Central memory CD4-positive, alpha-beta T cell (primary cell): ENCODE results near the gene TIGD4.
"Not testable (repeated sequence)": the region's sequence is repeated elsewhere in the genome, so short reads cannot be mapped to it uniquely, and the experiment has no call there.

Experiments
- DNase-seq: peaks from one replicate; pipeline ENCODE4 v3.0.0; 2022

The TIGD4 gene

DNA sequence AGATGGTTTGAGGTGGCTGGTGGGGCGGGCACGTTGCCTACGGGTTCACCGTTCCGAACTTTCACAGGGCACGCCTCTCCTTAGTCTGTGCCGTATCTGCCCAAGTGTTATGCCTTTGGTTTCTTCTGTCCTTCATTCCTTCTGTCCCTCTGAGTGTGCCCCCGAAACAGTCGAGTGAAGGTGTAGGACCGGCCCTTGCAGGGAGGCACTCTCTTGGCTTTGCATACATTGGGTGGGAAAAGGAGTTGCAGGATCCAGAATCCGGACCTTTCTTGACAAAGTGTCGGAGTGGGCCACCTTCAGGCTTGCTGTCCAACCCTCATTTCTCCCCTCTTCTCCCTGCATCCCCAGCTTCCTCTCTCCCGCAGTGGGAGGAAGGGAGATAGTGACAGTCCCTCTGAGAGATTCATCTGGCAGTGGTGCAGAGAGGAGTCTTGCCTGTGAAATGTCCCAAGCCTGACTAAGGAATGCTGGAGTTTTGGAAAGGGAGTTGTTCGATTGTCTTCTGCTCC, 793 bp upstream of the TIGD4 start:
- peak; percentile 1 for DNase-seq

DNA sequence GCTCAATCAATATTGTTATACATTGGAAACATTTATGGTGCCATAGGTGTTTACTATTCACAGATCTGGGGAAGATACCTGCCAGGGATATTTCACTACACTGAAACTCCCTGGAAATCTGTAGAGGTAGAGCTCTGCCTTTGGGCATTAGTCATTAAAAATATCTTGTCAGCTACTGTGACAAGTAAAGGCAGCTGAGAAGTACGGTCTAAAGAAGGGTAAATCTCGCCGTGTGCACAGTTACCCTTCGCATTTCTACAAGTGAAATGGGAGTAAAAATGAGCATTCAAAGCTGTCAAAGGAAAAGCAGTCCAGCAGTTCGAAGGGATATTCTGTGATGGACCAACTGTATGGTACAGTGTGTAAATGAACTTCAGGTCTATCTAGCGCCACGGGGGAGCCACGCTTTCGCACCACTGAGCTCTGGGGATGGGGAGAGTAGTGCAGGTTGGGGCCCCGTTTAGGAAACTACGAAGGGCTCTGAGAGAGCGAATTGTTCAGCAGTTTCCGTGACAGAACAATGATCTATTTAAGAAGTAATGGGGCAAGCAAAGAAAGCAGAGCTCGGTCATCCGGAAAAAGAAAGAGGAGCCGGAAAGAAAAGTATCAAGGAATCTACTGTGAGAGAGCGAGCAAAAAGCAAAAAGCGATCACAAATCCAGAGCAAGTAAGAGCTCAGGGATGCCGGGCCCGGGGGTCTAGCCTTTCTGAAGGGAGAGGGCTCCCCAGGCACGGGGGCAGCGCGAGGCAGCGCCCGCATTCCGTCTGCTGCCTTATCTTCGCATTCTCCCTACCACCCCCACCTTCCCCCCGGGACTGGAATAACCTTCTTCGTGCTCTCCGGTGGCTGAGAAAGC, 646 bp downstream of the TIGD4 start:
- peak; percentile 26 for DNase-seq

DNA sequence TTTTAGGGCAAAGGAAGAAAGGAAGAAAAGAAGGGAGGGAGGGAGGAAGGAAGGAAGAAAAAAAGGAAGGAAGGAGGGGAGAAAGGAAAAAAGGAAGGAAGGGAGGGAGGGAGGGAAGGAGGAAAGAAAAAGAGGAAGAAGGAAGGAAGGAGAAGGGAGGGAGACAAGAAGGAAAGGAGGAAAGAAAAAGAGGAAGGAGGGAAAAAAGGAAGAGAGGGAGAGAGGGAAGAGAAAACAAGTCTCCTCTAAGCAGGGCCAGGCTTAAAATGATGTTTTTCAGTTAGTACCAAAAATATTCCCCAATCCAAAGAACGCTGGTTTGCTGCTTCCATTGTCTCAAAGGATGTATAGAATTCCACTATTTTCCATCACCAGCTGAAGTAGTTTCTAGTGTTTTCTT, 2.0 kb downstream of the TIGD4 start:
- DNase-seq, result no peak

DNA sequence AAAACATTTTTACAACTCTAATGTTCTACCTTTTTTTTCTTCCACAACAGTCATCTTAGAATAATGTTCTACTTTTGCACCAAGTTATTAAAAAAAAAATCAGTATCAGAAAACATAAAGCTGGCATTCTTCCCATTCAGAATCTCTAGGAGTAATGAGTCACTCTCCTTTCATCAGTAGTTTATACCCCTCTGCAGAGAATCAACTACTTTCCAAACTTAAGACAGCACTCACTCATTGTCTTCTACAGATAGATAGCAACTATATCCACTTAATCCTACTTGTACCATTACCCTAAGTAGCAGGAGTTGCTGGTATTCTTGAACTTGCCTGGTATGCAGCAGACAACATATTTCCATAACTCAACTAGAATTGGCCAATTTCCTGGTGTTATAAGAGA, 3.2 kb downstream of the TIGD4 start:
- no peak for DNase-seq

DNA sequence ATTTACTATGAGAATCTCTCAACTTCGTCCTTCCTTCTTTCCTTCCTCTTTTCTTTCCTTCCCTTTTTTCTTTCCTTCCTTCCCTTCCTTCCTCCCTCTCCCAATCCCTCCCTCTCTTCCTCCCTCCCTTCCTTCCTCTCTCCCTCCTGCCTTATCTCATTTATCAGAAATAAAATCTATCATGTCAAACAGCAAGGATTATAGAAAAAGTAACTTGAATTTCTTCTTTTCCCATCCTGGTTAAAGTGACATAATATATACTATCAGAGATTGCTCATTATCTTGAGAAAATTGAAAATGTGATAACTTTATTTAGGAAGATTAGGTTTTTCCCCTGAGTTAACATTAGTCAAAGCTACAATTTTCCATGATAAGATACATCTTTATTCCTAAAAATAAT, 5.6 kb downstream of the TIGD4 start:
- DNase-seq, result no peak

DNA sequence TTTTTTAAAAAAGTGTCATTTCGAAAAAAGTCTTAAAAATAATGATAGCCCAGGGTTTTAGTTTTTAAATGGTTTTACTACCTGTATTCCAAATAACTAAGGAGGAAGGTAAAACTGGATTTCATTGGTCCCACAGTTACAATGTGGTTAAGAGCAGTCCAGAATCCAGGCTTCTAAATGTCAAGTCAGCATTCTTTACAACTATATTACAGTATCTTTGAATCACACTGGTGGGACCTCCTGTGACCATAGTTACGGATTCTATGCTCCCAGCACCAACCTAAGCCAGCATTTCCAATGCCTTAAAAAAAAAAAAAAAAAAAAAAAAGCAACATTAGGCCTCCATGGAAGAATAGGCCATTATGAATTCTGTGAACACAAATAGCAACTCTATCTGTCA, 6.2 kb downstream of the TIGD4 start:
- no peak for DNase-seq

DNA sequence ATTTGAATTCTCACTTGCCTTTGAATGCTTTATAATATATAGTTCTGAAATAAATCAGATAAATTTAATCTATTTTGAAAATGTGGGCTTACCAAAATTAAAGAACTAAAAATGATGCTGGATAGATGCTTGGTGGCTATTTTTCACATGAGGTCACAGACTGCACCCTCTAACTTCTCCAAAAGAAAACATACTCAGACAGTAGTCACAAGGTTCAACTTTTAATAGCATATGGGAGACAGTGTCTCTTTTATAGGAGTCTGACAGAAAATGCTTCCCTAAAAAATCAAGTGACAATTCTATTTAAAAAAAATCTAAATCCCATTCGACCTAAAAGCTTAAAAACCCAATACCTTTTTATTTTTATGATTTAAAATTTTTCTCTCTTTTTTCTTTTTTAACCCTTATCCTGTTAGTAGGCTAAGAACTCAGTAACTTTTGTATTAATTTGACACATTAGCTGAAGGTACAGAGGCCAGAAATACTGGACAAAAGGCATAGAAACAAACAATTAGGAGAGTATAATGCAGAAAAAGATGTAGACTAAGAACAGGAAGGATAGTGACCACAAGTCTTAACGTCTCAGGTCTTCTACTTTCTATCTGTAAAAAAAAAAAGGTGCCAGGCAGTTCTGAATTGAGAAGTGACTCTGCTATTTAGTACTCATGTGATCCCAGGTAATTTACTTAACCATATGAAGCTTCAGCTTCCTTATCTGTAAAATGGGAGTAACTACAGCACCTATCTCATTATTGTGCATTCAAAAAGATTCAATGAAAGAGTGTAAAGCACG, 7.6 kb downstream of the TIGD4 start:
- DNase-seq, result no peak

DNA sequence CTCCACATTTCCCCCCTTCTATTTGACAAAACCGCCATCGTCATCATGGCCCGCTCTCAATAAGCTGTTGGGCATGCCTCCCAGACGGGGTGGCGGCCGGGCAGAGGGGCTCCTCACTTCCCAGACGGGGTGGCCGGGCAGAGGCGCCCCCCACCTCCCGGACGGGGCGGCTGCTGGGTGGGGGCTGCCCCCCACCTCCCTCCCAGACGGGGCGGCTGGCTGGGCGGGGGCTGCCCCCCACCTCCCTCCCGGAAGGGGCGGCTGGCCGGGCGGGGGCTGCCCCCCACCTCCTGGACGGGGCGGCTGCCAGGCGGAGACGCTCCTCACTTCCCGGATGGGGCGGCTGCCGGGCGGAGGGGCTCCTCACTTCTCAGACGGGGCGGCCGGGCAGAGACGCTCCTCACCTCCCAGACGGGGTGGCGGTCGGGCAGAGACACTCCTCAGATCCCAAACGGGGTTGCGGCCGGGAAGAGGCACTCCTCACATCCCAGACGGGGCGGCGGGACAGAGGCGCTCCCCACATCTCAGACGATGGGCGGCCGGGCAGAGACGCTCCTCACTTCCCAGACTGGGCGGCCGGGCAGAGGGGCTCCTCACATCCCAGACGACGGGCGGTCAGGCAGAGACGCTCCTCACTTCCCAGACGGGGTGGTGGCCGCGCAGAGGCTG, 14.3 kb downstream of the TIGD4 start:
- DNase-seq, result not testable (repeated sequence)

DNA sequence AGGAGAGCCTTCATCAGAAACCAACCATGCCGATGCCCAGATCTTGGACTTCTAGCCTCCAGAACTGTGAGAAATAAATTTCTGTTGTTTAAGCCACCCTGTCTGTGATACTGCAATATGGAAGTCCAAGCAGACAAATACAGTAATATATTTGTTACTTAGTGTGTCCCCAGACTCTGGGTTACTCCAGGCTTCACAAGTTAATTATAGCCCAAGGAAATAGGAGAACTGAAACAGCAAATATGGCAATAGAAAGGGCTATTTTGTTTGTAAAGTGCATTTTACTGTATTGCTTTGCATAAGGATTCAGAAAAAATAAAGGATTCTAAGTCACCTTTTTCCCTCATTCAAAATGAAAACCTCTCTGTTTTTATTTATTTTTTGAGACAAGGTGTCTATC, 15.7 kb downstream of the TIGD4 start:
- DNase-seq, result no peak

DNA sequence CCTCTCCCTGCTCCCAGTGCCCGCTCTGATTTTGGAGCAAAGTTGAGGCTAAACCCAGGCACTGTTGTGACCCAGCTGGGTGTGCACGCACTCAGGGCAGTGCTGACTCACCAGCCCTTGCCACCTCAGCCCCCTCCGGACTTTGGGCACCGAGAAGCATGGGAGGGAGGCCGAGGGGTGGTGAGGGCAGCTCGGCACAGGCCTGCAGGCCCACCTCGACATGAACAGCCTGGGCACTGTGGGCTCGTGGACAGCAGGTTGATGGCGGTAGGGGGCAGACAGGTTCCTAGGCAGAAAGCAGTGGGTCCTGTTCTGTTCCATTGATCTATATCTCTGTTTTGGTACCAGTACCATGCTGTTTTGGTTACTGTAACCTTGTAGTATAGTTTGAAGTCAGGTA, 30.9 kb downstream of the TIGD4 start:
- DNase-seq, result no peak

DNA sequence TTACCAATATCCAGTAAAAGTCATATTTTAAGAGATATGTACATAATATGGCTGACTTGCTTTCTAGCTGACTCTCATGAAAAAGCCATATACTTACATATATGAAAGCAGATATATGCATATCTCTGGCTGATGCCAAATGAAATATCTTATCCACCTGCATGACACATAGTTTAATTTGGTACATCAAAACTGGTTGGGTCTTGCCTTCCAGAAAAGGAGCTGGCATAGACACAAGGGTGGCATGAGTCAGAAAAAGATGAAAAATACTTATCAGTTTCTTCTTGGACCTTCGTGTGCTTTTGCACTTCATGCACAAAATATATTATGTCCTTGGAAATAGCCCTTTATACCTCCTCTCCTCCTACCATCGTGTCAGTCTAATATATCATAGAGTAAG, 32.1 kb downstream of the TIGD4 start:
- no peak for DNase-seq

DNA sequence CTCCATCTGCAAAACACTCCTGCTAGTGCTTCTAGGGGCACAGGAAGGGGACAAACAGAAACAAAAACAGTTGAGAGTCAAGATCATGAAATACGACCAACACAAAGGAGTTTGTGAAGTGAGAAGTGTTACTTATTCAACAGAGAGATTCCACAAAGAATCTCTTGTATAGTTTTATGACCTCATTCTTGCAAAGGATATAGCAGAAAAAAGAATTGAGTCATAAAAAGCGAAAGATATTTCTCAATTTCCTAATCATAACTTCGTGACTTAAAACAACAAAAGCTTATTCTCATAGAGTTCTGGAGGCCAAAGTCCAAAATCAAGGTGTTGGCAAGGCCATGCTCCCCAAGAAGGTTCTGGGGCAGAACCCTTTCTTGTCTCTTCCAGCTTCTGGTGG, 40.7 kb downstream of the TIGD4 start:
- no peak for DNase-seq

DNA sequence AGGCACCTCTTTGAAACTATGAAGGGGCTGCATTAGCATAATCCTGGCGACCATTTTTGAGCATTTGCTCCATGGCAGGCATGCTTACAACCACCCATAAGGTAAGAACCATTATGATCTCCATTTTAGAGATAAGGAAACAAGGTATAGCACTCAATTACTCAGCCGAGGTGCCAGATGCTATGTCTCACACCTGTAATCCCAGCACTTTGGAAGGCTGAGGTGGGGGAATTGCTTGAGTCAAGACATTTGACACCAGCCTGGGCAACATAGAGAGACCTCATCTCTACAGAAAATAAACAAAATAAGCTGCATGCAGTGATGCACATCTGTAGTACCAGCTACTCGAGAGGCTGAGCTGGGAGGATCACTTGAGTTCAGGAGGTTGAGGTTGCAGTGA, 43.6 kb downstream of the TIGD4 start:
- DNase-seq, result no peak

DNA sequence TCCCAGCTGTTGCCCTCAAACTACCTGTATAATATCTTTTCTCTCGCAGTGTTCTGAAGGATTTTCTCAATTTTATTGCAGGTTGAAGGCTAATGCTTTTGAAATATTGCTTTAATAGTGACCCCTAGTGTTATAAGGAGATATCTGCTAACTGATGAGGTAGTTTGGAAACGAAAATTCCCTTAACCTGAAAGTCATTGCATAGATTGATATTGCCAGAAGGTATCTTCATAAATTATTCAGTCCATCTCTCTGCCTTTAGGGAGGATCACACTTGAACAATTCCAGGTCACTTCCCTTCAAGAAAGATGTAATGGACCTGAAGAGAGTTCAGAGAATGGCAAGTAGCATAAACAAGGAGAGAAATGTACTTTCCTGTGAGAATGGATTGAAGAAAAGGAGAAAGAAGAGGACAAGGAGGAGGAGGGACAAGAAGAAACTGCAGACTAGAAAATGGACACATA, 44.1 kb downstream of the TIGD4 start:
- DNase-seq, result peak; percentile 18

DNA sequence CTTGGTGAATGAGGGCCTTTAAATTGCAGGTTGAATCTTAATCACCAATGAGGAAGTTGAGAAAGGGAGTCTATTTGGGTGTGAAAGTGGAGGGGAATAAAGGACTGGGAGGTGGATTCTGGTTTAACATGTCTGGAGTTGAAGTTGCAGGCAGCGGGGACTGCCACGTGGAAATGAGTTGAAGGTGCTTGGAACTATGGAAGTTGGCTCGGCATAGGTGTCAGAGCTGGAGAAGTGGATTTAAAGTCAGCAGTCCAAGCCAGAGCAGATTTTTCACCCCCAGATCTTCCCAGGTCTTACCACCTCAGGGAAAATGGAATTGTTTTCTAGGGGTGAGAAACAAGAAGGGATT, 44.9 kb downstream of the TIGD4 start:
- DNase-seq, result no peak

DNA sequence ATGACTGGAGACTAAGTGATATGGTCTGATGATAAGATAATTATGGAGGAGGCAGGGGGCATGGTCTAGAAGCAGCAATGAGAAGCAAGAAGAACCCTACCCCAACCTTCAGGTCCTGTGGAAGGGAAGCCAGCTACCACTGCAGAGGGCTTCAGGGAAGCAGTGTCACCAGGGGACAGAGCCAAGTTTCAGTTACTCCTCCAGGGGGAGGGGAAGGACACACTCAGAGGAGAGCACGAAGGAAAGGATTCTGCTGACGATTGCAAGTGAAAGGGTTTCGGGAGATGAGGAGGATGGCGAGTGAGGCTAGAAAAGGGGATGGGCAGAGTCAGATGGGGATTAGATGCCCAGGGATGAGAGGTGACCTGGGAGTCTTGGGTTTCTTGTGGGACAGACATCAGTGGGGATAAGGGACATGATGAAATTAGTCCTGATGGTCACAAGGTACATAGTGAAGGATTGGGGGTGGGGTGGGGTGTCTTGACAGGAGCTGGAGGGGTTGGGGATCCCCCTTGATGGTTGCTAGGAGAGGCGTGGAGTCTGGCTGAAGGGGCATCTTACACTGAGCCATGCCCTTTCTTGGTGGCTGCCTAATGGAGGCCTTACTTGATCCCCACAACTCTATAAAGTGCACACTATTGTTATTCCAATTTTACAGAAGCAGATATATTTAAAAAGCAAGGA, 45.4 kb downstream of the TIGD4 start:
- no peak for DNase-seq

DNA sequence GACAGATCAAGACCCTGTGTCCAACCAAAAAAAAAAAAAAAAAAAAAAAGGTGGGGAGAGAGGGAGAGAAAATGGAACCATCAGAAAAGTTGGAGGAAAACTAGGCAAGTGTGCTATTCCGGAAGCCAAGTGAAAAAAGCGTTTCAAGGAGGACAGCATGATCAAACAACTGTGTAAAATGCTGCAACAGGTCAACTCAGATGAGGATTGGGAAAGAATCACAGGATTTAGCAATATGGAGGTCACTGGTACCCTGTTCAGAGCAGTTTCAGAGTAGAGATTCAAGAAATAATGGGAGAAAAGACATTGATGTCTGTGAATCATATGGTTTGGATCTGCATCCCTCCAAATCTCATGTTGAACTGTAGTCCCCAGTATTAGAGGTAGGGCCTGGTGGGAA, 47.5 kb downstream of the TIGD4 start:
- no peak for DNase-seq

DNA sequence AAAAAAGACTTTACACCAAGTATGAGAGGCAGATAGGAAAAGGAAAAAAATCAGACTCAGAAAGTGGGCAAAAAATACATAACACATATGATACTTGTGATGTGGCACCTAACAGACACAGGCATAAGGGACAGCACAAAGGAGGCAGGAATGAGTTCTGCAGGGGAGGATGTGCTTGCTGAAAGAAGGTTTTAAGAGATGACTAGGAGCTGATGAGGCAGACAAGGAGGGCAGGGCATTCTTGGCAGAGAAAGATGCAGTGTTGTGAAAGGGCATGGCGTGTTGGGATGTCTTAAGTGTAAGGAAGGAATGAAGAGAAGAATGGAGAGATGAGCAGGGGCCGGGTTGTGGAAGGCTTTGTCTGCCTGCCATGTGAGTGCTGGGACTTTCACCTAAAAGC, 50.1 kb downstream of the TIGD4 start:
- no peak for DNase-seq

DNA sequence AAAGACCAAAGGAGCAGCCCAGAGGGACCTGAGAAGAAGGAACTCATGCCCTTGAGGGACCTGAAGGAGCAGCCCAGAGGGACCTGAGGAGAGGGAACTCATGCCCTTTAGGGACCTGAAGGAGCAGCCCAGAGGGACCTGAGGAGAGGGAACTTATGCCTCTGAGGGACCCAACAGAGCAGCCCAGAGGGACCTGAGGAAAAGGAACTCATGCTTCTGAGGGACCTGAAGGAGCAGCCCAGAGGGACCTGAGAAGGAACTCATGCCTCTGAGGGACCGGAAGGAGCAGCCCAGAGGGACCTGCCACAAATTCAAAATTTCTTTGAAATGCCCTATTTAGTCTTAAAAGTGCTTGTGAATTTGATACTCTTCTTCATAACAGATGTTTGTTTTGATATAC, 51.2 kb downstream of the TIGD4 start:
- no peak for DNase-seq

DNA sequence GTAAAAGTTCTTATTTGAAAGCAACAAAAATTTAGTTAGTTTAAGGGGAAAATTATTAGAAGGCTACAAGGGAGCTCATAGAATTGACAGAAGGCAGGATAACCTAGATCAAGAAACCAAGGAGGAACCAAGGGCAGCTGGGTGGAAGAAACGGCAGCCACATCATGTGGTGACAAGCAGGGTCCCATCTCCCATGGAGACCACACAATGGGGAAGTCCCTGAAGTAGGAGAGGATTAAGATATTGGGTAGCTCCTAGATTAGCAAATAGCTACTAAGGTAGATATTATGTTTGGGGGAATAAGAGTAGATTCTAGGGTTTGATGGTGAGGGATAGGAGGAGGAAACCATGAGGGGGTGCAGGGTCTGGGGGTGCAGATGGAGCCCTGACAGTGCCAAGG, 51.7 kb downstream of the TIGD4 start:
- DNase-seq, result no peak

DNA sequence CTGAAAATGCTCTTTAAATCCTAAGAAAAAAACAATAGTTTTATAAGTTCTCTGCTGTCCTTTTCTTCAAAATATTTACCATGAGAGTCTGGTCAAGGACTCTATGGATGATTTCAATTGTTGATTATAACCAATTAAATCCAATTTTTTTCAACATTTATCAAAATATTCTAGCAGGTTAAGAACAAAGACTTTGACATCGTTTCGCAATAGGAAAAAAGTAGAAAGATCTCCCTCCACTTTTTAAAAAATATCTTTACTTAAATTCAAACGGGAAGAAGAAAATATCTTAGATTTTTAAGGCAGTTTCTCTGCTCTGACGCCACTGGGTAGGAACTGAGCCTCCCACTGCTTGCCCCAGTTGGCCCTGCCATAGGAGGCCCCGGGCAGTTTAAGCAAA, 55.0 kb downstream of the TIGD4 start:
- no peak for DNase-seq

DNA sequence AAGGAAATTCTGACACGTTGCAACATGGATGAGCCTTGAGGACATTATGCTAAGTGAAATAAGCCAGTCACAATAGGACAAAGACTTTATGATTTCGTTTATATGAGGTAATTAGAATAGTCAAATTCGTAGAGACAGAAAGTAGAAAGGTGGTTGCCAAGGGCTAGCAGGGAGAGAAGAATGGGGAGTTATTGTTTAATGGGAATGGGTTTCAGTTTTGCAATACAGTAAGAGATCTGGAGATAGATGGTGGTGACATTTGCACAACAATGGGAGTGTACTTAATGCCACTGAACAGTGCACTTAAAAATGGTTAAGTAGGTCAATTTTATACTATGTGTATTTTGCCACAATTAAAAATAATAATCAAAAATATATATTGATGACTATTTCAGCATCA, 56.3 kb downstream of the TIGD4 start:
- no peak for DNase-seq
